Mucosa of descending colon (tissue), 3 donors: ENCODE data around the gene ARRDC2. TPM values are rescaled to one million over a fixed set of nuclear protein-coding genes. Genes with fewer than 3 reads are reported as not detected.

Experiments used
- ATAC-seq: fragments of 200-7000 bp; cut with Tn5 transposase; one replicate; pipeline ENCODE4 v1.9.1; 2020; ENCODE audit warnings: mild to moderate bottlenecking, moderate library complexity
- DNase-seq, 3 donors: peaks; one replicate each; pipeline ENCODE4 v3.0.0-alpha.2; 2020
- H3K36me3 ChIP-seq: fragments of 200-600 bp; one replicate; pipeline ENCODE4 v1.8.0; 2021; ENCODE audit warnings: low read depth, mild to moderate bottlenecking
- H3K4me1 ChIP-seq: fragments of 200-600 bp; one replicate; pipeline ENCODE4 v1.8.0; 2021; ENCODE audit warnings: low read depth, mild to moderate bottlenecking
- H3K4me3 ChIP-seq: fragments of 200-600 bp; one replicate; pipeline ENCODE4 v1.8.0; 2021; ENCODE audit warnings: mild to moderate bottlenecking
- H3K9me3 ChIP-seq: fragments of 200-600 bp; one replicate; pipeline ENCODE4 v1.8.0; 2021; ENCODE audit warnings: mild to moderate bottlenecking
- intact Hi-C, 2 donors: fragments of 100-400 bp; cut with DNase I in 1 of 2; cut with micrococcal nuclease in 1 of 2; formaldehyde crosslinking; loops; one replicate each; pipeline versions ENCODE4 v1.11.0 to v1.11.1; 2022; cut with DNase I, micrococcal nuclease
- total RNA-seq, 3 donors: library from RNA; stranded (reverse); fragmentation: NEBNext Ultra II Directional in 2 of 3; extraction: Animal tissue kit (Norgen Biotek cat#: 25700) in 2 of 3; gene quantifications; one replicate each; pipeline versions ENCODE4 v1.2.1 to v1.2.4, GENCODE V29; 2021 to 2023
- TF ChIP-seq, protein P1 (sequence below): fragments of 200-600 bp; IDR thresholded peaks from one replicate; pipeline ENCODE4 v1.8.0; 2022; ENCODE audit warnings: antibody characterized with exemption, mild to moderate bottlenecking
- donor health status: DM: no; HTN: no; CAD: no; lungs with moderate emphysema.
- donor health status: DM: no; HTN: no; CAD: no.
- donor health status: DM: no; HTN: yes; CAD: no.

The ARRDC2 gene
- total RNA-seq, 3 donors from 2014 or later = 26.4 to 31.1 (median 30.8) TPM

DNA sequence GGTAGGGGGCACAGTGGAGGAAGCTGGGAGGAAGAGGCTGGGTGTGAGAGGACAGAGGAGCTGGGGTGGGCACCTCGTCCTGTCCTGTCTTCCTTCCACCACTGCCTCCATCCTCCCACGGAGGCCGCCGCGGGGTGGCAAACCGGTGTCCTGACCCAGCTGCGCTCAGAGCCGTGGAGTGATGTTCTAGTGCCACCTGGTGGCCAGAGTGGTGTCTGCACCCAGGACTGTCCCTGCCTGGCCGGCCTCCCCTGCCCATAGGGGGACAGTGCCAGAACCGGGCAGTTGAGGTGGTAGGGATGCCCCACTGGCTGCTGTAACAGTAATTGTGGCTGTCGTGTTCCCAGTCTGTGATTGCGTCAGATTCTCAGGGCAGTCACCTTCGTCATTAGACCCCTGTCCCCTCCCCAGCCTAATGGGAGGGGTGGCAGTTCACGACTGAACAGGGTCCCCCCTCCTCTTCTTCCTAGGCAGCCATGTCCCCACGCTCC, 11.1 kb upstream of the ARRDC2 start:
- Histone ChIP-seq H3K36me3 (no peaks in the 10 kb centered on the region), H3K9me3 (no peaks in the 10 kb centered on the region), H3K4me3 (no peak overlapping the region), H3K4me1 (peaks cover 15% of the 10 kb centered on the region)
- ATAC-seq (peak; percentile 68), DNase-seq (peak; percentile 83 to 93 (median 92))
- intact Hi-C loops = loop anchor here (2.0 to 5.0 kb wide), 2 partner anchors 58 to 60 kb away; no protein-coding TSS in a partner anchor
- TF ChIP-seq, protein P1, sequence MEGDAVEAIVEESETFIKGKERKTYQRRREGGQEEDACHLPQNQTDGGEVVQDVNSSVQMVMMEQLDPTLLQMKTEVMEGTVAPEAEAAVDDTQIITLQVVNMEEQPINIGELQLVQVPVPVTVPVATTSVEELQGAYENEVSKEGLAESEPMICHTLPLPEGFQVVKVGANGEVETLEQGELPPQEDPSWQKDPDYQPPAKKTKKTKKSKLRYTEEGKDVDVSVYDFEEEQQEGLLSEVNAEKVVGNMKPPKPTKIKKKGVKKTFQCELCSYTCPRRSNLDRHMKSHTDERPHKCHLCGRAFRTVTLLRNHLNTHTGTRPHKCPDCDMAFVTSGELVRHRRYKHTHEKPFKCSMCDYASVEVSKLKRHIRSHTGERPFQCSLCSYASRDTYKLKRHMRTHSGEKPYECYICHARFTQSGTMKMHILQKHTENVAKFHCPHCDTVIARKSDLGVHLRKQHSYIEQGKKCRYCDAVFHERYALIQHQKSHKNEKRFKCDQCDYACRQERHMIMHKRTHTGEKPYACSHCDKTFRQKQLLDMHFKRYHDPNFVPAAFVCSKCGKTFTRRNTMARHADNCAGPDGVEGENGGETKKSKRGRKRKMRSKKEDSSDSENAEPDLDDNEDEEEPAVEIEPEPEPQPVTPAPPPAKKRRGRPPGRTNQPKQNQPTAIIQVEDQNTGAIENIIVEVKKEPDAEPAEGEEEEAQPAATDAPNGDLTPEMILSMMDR = peak; percentile 96

DNA sequence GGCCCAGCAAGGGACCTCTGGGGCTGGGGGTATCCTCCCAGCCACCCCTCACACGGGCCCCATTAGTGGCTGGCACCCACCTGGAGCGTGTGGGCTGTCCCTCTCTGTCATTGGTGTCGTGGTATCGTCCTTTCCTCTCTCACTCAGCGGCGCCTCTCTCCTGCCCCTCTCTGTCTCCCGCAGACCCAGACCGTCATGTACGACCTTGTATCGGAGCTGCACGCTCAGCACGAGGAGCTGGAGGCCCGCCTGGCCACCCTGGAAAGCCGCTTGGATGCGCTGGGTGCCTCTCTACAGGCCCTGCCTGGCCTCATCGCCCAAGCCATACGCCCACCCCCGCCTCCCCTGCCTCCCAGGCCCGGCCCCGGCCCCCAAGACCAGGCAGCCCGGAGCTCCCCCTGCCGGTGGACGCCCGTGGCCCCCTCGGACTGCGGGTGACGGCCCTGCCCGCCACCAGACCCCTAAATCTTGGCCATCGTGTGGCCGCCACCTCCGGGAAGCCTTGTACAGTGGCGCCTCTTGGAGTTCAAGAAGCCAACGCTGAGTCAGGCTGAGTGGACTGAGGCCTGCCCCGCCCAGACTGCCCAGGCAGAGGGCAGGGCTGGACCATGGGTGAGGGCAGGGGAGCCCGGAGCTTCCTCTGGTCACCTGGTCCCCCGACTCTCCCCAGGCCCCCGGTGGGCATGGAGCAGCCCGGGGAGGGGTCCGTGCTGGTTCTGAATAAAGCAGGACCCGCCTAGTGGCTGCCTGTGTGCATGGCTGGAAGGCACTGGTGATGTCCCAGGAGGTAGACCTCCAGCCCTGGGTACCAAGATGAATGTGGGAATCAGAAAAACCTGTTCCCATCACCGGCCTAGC, 9.8 kb upstream of the ARRDC2 start:
- TF ChIP-seq, protein P1 = no peak
- peak; percentile 52 for ATAC-seq

DNA sequence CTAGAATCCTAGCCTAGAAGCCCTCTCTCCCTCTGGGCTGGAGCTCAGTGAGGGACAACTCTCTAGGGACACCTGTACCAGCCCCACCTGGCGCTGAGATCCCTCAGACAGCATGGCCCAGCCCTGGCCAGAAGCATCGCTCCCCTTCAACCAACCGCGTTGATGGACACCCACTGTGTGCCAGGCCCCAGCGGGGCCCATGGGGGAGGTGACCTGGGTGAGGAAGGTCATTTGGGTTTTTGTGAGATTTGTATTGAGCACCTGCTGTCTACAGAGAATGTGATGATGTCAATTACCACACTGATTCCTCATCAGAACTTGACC, 9.2 kb upstream of the ARRDC2 start:
- TF ChIP-seq, protein P1 = no peak
- H3K4me1 ChIP-seq = peaks cover 18% of the 10 kb centered on the region
- no peaks in the 10 kb centered on the region for H3K9me3 ChIP-seq
- DNase-seq = no peak
- no peaks in the 10 kb centered on the region for H3K36me3 ChIP-seq
- no peak for ATAC-seq
- intact Hi-C loops = loop anchor here in 1 of 2 donors (5.0 kb wide), 1 partner anchor 61 kb away; no protein-coding TSS in a partner anchor
- H3K4me3 ChIP-seq = no peak overlapping the region

More for the DNA sequence above, 9.8 kb upstream of the ARRDC2 start:
- peak in 1 of 3 donors; percentile 62 for DNase-seq
- H3K4me1 ChIP-seq = peaks cover 18% of the 10 kb centered on the region
- intact Hi-C loops = loop anchor here (2.0 to 5.0 kb wide), 2 partner anchors 59 to 61 kb away; no protein-coding TSS in a partner anchor
- no peak overlapping the region for H3K4me3 ChIP-seq
- no peaks in the 10 kb centered on the region for H3K9me3 ChIP-seq
- no peaks in the 10 kb centered on the region for H3K36me3 ChIP-seq

DNA sequence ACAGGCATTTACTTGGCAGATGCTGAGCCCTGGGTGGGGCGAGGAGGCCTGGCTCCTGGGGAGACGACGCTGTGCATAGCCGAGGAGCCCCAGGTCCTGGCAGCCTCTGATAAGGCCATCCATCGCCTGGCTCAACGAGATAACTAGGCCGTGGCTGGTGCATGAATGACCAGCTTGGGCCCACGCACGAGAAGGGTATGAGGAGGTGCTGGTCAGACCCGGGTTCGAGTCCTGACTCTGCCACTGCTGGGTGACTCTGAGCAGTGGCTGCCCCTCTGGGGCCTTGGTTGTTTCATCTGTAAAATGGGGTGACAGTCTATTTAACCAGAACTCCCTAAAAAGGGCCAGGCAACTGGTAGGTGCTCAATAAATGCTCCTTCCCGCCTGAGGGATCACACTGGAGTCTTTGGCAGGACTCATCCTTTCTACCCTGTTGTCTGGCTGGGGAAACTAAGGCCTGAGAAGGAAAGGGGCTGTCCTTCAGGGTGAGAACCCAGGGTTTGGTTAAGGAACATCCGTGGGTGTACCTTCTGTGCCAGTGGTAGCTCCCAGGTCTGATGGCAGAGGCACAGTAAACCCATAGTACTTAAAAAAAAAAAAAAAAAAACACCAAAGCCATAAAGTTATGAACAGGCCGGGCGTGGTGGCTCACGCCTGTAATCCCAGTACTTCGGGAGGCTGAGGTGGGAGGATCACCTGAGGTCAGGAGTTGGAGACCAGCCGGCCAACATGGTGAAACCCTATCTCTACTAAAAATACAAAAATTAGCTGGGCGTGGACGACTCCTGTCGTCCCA, 8.1 kb upstream of the ARRDC2 start:
- Histone ChIP-seq H3K36me3 (no peaks in the 10 kb centered on the region), H3K4me3 (no peak overlapping the region), H3K4me1 (peaks cover 18% of the 10 kb centered on the region), H3K9me3 (no peaks in the 10 kb centered on the region)
- peak in 2 of 3 donors; percentile 65 to 70 for DNase-seq
- ATAC-seq = peak; percentile 19
- intact Hi-C loops = loop anchor here in 1 of 2 donors (5.0 kb wide), 1 partner anchor 63 kb away; no protein-coding TSS in a partner anchor
- TF ChIP-seq, protein P1 = no peak

DNA sequence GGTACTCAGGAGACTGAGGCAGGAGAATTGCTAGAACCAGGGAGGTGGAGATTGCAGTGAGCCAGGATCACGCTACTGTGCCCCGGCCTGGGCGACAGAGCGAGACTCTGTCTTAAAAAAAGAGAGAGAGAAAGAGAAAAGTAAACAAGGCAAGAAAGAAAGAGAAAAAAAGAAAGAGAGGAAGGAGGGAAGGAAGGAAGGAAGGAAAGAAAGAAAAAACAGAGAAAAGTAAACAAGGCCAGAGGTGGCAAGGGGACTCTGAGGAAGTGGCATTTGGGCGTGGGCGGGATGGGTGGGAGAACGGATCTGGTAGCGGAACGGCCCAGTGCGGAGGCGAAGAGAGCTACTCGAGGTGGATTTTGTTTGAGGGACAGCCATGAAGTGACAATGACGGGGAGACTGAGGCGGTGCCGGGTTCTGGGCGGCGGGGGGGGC, 7.5 kb upstream of the ARRDC2 start:
- Histone ChIP-seq H3K4me1 (peaks cover 18% of the 10 kb centered on the region), H3K9me3 (no peaks in the 10 kb centered on the region), H3K36me3 (no peaks in the 10 kb centered on the region), H3K4me3 (no peak overlapping the region)
- no peak for DNase-seq
- TF ChIP-seq, protein P1 = no peak
- intact Hi-C loops = no loop called here
- no peak for ATAC-seq
